DOHH2 (cell line): Measurements from ENCODE around the gene PKD1.
A peak's percentile ranks its signal among the peaks of the same experiment; 100 is the strongest.

Experiments used
- H3F3A ChIP-seq: fragments of 200-600 bp; sonication (generic), shearing (Covaris generic); 2 replicates; pipeline ENCODE4 v1.6.0; 2016; ENCODE audit warnings: antibody characterized with exemption, mild to moderate bottlenecking; ENCODE audit not compliant: control insufficient read depth, insufficient read depth
- H3K27ac ChIP-seq: fragments of 200-600 bp; sonication (generic); 2 replicates; pipeline ENCODE4 v1.5.1; 2014; ENCODE audit warnings: low read depth, mild to moderate bottlenecking, low read length, moderate library complexity
- H3K27me3 ChIP-seq: fragments of 200-600 bp; sonication (generic); 2 replicates; pipeline ENCODE4 v1.6.1; 2014; ENCODE audit warnings: mild to moderate bottlenecking, low read length, mixed read lengths; ENCODE audit not compliant: control insufficient read depth
- H3K36me3 ChIP-seq: fragments of 200-600 bp; sonication (generic); 2 replicates; pipeline ENCODE4 v1.6.1; 2014; ENCODE audit warnings: mild to moderate bottlenecking, low read length, moderate library complexity, mixed read lengths; ENCODE audit not compliant: control insufficient read depth
- H3K4me1 ChIP-seq: fragments of 200-600 bp; sonication (generic); 2 replicates; pipeline ENCODE4 v1.6.1; 2014; ENCODE audit warnings: mild to moderate bottlenecking, low read length, mixed read lengths; ENCODE audit not compliant: control insufficient read depth
- H3K4me2 ChIP-seq: fragments of 200-600 bp; sonication (generic); 2 replicates; pipeline ENCODE4 v1.6.0; 2014; ENCODE audit warnings: mild to moderate bottlenecking, low read length, moderate library complexity
- H3K4me3 ChIP-seq: fragments of 200-600 bp; sonication (generic); 2 replicates; pipeline ENCODE4 v1.5.1; 2014; ENCODE audit warnings: mild to moderate bottlenecking, low read length, mixed read lengths
- H3K79me2 ChIP-seq: fragments of 200-600 bp; sonication (generic); 2 replicates; pipeline ENCODE4 v1.6.1; 2014; ENCODE audit warnings: mild to moderate bottlenecking, low read length, mixed read lengths; ENCODE audit not compliant: control insufficient read depth
- H3K9me2 ChIP-seq: fragments of 200-600 bp; sonication (generic); replicated peaks from 2 replicates; pipeline ENCODE4 v1.6.1; 2014; ENCODE audit warnings: mild to moderate bottlenecking, low read length, mixed read lengths; ENCODE audit not compliant: control insufficient read depth
- H3K9me3 ChIP-seq: fragments of 200-600 bp; sonication (generic); 2 replicates; pipeline ENCODE4 v1.6.1; 2014; ENCODE audit warnings: antibody characterized with exemption, low read length, mixed read lengths; ENCODE audit not compliant: control insufficient read depth, insufficient read depth
- H4K20me1 ChIP-seq: fragments of 200-600 bp; sonication (generic); 2 replicates; pipeline ENCODE4 v1.6.0; 2014; ENCODE audit warnings: low read depth, mild to moderate bottlenecking, antibody characterized with exemption, low read length, moderate library complexity; ENCODE audit not compliant: control insufficient read depth, insufficient read depth
- EZH2phosphoT487 ChIP-seq: fragments of 200-600 bp; sonication (generic); IDR thresholded peaks from 2 replicates; pipeline ENCODE4 v1.6.1; 2017; ENCODE audit warnings: borderline replicate concordance, mild to moderate bottlenecking, antibody characterized with exemption, low read length, moderate library complexity, mixed read lengths
- TF ChIP-seq, protein P1 (sequence below): fragments of 200-600 bp; sonication (generic); IDR thresholded peaks from one replicate; pipeline ENCODE4 v1.5.1; 2014; ENCODE audit warnings: antibody characterized with exemption, mild to moderate bottlenecking, low read depth, low read length; ENCODE audit not compliant: poor library complexity, severe bottlenecking

PKD1 gene

DNA sequence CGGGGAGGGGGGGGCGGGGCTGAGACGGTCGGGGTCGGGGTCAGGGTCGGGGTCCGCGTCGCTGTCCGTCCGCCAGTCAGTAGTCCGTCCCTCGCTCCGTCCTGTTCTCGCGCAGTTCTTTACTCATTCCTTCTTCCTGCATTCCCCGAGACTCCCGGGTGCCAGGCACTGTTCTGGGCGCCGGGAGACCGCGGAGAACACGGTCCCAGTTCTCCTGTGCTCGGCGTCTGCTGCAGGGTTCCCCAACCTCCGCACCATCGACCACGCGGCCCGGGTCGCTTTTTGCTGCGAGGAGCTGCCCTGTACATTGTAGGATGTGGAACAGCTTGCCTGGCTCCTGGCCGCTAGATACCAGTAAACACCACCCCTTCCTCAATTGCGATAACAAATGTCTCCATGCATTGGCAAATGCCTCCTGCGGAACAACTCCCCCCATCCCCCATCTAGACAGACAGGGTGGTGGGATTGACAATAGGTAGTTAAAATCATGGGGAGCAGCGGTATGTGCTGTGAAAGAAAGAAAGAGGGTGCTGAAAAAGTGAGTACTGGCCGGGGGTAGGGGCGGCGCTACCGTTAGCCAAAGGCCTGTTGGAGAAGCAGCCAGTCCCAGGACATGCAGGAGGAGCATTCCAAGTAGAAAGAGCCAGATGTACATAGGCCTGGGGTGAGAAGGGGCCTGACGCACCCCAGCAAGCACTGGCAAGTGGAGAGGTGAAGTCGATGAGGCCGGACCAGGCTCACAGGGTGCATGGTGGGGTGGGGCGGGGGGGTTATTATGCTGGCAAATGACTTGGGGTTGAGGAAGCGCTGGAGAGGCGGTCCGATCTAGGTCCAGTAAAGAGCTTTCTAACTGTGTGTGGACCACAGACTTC lies 20.5 kb upstream of the PKD1 start:
- Histone ChIP-seq H3F3A (peaks cover 39% of the 10 kb centered on the region), H3K9me2 (no peaks in the 10 kb centered on the region), H3K27ac (peak overlapping the region; percentile 37), H3K9me3 (no peaks in the 10 kb centered on the region), H3K4me1 (peaks cover 69% of the 10 kb centered on the region), H3K27me3 (peaks cover 6% of the 10 kb centered on the region; the same call in 1 of the 2 replicates), H3K79me2 (peaks cover 87% of the 10 kb centered on the region), H3K4me2 (peak overlapping the region; percentile 95), H3K36me3 (peaks cover 62% of the 10 kb centered on the region), H3K4me3 (peak overlapping the region; percentile 99), H4K20me1 (peaks cover 24% of the 10 kb centered on the region)
- no peak for TF ChIP-seq EZH2phosphoT487
- TF ChIP-seq, protein P1, sequence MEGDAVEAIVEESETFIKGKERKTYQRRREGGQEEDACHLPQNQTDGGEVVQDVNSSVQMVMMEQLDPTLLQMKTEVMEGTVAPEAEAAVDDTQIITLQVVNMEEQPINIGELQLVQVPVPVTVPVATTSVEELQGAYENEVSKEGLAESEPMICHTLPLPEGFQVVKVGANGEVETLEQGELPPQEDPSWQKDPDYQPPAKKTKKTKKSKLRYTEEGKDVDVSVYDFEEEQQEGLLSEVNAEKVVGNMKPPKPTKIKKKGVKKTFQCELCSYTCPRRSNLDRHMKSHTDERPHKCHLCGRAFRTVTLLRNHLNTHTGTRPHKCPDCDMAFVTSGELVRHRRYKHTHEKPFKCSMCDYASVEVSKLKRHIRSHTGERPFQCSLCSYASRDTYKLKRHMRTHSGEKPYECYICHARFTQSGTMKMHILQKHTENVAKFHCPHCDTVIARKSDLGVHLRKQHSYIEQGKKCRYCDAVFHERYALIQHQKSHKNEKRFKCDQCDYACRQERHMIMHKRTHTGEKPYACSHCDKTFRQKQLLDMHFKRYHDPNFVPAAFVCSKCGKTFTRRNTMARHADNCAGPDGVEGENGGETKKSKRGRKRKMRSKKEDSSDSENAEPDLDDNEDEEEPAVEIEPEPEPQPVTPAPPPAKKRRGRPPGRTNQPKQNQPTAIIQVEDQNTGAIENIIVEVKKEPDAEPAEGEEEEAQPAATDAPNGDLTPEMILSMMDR = no peak

- peaks cover 72% of the 10 kb centered on the region for H3K4me1 ChIP-seq
- H3K4me2 ChIP-seq = peak within 1 kb of the TSS; percentile 95
- peak within 1 kb of the TSS; percentile 99 for H3K4me3 ChIP-seq
- TF ChIP-seq, protein P1 = no peak
- no peak for TF ChIP-seq EZH2phosphoT487
- H3K36me3 ChIP-seq = peaks cover 61% of the 10 kb centered on the region
- no peaks in the 10 kb centered on the region for H3K9me3 ChIP-seq
- peaks cover 48% of the 10 kb centered on the region for H3F3A ChIP-seq
- H3K79me2 ChIP-seq = peaks cover 78% of the 10 kb centered on the region
- H3K27ac ChIP-seq = peak within 1 kb of the TSS; percentile 93
- H3K9me2 ChIP-seq = no peaks in the 10 kb centered on the region
- peaks cover 6% of the 10 kb centered on the region; the same call in 1 of the 2 replicates for H3K27me3 ChIP-seq
- peaks cover 24% of the 10 kb centered on the region for H4K20me1 ChIP-seq
Observed at GRCh38 chr16:2155091-2155950, 19.6 kb upstream of the PKD1 start, which contains the start of gene TRAF7. TRAF7 (plus strand) TSS chr16:2155782; CDS start chr16:2163921, 8,139 bp downstream.

DNA sequence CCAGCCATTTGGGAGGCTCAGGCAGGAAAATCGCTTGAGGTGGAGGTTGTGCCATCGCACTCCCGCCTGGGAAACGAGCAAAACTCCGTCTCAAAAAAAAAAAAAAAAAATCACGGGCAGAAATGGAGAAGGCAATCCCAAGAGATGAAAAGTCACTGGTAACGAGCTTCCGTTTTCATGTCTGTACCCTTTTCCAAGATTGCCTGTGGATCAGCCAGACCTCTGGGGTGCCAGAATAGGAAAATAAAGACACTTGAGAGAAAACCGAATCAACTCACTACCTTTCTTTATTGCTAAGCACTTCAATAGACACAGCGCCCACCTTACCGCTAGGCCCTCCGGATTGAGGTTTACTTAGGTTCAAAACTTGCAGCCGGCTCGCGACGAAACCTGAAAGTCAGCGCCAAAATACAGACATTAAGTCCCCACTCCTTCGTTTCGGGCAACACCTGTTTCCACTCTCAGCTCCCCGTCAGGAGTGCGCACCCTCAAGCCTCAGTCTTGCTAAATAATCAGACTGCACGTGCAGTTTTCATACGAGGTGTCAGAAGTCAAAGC lies 18.9 kb upstream of the PKD1 start:
- Histone ChIP-seq H3F3A (peaks cover 55% of the 10 kb centered on the region), H3K4me3 (peak overlapping the region; percentile 99), H3K36me3 (peaks cover 61% of the 10 kb centered on the region), H4K20me1 (peaks cover 24% of the 10 kb centered on the region), H3K9me3 (no peaks in the 10 kb centered on the region), H3K4me1 (peaks cover 72% of the 10 kb centered on the region), H3K27ac (peak overlapping the region; percentile 93), H3K27me3 (peaks cover 6% of the 10 kb centered on the region; the same call in 1 of the 2 replicates), H3K4me2 (peak overlapping the region; percentile 81), H3K9me2 (no peaks in the 10 kb centered on the region), H3K79me2 (peaks cover 71% of the 10 kb centered on the region)
- TF ChIP-seq EZH2phosphoT487 = no peak
- TF ChIP-seq, protein P1 = no peak
